RWPE1 (cell line): Measurements from ENCODE around the gene HOXC9.

Source experiments
- CTCF ChIA-PET: fragments of 350-600 bp; sonication (Branson Sonifier 250); formaldehyde crosslinking; extraction: SDS; loops from one replicate; lab custom pipeline; 2021; lab: Yijun Ruan, JAX
- POLR2A ChIA-PET: fragments of 400-600 bp; formaldehyde crosslinking; extraction: SDS; loops from one replicate; lab custom pipeline; 2020; ENCODE audit warnings: antibody characterized with exemption; ENCODE audit not compliant: low non-redundant PET; lab: Yijun Ruan, JAX
- DNase-seq: peaks from one replicate; pipeline ENCODE4 v3.0.0; 2012; ENCODE audit warnings: low spot score
- H3K27ac ChIP-seq: fragments of 450-650 bp; 2 replicates; pipeline ENCODE4 v1.5.1; 2017
- CTCF ChIP-seq: fragments of 450-650 bp; conservative IDR thresholded peaks from 2 replicates; pipeline ENCODE4 v1.5.1; 2017; ENCODE audit warnings: low read depth, mild to moderate bottlenecking

Gene HOXC9

DNA sequence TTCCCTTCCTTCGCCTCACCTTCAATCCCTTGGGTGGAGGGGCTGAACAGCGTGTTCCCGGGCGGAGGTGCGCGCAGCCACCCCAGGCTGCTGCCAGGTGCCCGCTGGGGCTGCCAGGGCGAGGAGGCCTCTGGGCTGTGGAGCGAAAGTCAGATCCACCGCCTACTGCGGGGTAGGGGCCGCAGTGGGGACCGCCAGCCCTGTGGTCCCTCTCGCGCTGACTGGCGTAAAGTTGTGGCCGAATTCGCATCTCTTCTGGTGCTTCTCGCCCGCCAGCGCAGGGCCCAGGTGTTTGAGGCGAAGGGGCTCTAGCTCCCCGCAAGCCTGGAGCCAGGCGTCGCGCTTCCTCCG, 46.8 kb downstream of the HOXC9 start:
- DNase-seq, result no peak
- no peak for TF ChIP-seq CTCF

DNA sequence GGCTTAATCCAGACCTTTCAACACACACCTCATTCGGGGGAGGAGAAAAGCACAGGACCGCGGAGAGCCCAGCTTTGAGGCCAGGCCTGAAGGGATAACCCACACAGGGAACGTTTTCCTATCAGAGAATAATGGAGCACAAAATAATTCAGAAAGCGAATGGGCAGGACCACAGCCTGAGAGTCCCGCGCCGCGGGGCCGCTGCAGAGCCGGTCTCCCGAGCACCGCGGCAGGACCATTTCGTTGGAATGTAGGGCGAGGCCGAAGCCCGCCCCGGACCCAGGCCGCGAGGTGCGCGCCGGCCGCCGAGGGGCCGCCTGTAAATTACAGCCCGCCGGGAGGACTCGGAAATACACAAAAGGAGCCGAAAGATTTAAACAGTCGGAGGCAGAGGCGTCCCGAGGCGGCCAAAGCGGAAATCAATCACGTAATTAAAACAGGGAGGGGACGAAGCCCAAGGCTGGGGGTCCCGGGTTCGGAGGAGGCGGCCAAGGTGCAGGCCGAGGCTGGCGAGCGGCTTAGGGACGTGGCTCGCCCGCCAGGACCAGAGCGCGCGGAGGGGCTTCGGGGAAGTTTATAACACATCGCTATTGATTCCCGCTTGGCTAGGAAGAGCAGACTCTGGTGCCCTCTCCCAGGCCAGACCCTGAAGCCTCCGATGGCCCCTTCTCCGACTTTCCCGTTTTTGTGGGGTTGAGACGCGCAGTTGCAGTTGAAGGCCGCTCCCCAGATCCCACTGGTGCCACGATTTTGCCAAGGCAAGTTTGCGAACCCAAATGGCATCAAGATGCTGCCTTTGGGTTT, 47.4 kb downstream of the HOXC9 start:
- TF ChIP-seq CTCF, result no peak
- no peak for DNase-seq
- ChIA-PET CTCF (interaction anchor here (1.1 kb wide), 1 partner anchor 160 kb away, joined by 3 read pairs; no protein-coding TSS in a partner anchor), POLR2A (no interaction called here)
- H3K27ac ChIP-seq, result no peak overlapping the region

More for the DNA sequence above, 46.8 kb downstream of the HOXC9 start:
- H3K27ac ChIP-seq, result no peak overlapping the region
- CTCF ChIA-PET, result interaction anchor here (1.1 kb wide), 1 partner anchor 160 kb away, joined by 3 read pairs; no protein-coding TSS in a partner anchor
- POLR2A ChIA-PET, result no interaction called here

- no peak for DNase-seq
- TF ChIP-seq CTCF, result no peak
- ChIA-PET CTCF (no interaction called here), POLR2A (no interaction called here)
- H3K27ac ChIP-seq, result no peak overlapping the region
Observed at GRCh38 chr12:54047964-54048303, 48.0 kb downstream of the HOXC9 start.

DNA sequence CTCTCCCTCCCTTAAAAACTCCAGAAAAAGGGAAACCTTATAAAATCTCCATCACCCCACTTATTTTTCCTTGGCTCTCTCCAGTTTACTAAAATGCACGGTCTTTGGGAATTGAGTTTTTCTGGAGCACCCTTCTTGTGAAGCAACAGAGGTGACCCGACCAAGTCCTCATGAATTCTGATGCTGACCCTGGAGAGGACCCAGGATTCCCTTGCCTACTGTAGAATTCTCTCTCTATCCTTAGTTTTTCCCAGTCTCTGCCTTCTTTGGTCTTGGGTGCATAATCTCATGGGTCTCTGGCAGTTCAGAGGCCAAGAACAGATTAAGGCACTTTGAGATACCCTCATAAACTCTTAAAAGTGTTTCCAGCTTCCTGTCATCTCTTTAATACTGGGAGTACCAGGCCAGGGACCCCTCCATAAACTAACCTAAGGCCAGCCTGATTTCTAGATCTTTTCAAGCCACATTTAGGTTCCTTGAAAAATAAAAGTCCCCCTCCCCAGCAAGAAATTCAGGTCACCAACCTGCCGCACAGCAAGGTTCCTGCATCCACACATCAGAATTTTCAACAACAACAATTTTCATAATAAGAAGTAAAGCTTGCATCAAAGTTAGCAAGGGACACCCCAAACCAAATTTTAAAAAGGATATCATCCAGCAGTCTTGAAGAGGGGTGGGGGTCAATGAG, 48.6 kb downstream of the HOXC9 start:
- no peak overlapping the region for H3K27ac ChIP-seq
- POLR2A ChIA-PET, result no interaction called here
- DNase-seq, result no peak
- CTCF ChIA-PET, result no interaction called here
- TF ChIP-seq CTCF, result no peak

DNA sequence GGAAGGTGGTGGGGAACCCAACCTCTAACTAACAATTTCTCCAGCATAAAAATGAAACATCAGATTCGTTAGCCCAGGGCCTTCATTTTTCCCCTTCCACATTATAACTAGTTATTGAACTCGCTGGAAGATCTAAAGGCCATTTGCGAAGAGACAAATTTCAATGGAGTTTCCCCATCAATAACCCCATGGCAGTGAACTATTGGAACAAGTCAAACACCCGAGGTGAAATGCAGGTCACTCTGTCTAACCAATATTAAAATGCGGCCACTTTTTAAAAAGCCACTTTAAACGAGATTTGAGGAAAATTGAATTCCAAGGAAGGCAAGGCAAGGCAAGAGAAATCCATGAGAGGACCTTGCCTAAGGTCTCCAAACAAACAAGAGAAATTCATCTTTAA, 49.1 kb downstream of the HOXC9 start:
- no peak for DNase-seq
- no peak overlapping the region for H3K27ac ChIP-seq
- POLR2A ChIA-PET, result no interaction called here
- CTCF ChIA-PET, result no interaction called here
- no peak for TF ChIP-seq CTCF

DNA sequence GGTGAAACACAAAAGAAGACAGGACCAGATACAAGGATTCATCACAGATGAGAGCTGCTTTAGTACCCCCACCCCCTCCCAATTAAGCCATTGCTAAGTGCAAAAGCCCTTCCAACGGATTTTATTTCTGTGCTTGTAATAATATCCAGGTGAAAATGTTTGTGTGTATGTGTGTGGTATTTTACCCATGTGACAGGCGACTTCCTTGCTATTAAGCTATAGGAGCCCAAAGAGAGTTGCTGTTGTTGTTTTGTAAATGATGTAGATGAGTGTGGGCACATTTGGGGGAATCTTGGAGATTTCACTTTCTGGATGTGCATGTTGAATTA, 50.5 kb downstream of the HOXC9 start:
- POLR2A ChIA-PET, result no interaction called here
- CTCF ChIA-PET, result no interaction called here
- TF ChIP-seq CTCF, result no peak
- DNase-seq, result no peak
- no peak overlapping the region for H3K27ac ChIP-seq
